ENCODE results near the gene PRR5.

DNA sequence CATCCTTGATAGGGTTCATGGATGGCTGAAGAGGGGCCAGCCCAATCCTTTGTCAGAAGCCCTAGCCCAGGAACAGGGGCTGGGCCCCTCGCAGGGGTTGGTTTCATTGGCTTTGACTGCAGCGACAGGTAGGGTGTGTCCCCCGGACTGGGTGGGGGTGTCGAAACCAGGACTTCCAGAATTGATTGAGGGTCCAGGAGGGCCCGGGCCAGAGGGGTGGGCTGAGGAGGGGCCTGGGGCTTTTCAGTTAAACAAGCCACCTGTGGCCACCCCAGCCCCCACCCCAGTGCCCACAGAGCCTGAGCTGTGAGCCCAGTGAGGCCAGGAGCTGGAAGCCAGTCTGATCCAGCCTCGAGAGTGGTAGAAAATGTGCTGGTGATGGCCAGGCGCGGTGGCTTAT is 18.1 kb upstream of the PRR5 start:
- no peak for TF ChIP-seq POLR2AphosphoS5 (IDR thresholded peaks at IDR 0.05)
- no peak for TF ChIP-seq CTCF (IDR thresholded peaks at IDR 0.05)
- no peak for TF ChIP-seq POLR2A (IDR thresholded peaks at IDR 0.05)
- TF ChIP-seq EP300 (IDR thresholded peaks at IDR 0.05): no peak
